Measurements from ENCODE around the gene CADM1.

The CADM1 gene

DNA sequence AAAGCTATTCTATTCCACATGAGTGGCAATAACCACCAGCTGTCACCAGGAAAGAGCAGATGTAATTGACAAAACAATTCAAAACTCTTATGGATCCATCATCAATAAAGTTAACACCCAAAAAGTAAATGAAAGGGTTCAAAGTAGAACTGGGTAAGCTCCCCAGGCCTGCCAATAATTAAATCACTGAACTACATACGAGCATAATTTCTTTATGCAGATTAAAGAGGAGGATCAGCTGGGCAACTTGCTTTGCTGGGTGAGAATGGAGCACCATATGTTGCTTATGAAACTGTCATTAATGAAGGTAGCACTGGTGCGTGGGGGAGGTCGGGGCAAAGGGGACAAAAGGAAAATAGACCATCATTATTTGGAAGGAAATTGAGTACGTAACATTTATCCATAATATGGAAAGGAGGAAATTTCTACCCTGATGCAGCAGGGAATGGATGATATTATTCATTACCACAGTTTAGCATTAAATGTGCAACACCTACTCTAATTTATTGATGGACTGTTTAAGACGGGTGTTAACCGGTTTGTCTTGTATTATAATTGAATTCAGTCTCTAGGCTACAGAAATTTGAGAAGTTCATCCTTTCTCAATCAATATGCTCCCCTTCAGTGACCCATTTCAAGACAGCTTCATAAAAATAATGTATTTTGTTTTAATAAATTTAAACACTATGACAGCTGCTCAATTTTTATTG, 315.9 kb downstream of the CADM1 start:
- intact Hi-C loops (cut with DNase I; ENCODE audit: low total_unique reads): no loop called here
- Histone ChIP-seq H3K27me3 (peaks cover 0 to 8% of the 10 kb centered on the region in 2 donors), H3K4me1 (no peaks in the 10 kb centered on the region), H3K4me3 (no peak overlapping the region), H3K36me3 (no peaks in the 10 kb centered on the region), H3K9me3 (no peaks in the 10 kb centered on the region), H3K27ac (no peak overlapping the region)
- TF ChIP-seq, protein P1, sequence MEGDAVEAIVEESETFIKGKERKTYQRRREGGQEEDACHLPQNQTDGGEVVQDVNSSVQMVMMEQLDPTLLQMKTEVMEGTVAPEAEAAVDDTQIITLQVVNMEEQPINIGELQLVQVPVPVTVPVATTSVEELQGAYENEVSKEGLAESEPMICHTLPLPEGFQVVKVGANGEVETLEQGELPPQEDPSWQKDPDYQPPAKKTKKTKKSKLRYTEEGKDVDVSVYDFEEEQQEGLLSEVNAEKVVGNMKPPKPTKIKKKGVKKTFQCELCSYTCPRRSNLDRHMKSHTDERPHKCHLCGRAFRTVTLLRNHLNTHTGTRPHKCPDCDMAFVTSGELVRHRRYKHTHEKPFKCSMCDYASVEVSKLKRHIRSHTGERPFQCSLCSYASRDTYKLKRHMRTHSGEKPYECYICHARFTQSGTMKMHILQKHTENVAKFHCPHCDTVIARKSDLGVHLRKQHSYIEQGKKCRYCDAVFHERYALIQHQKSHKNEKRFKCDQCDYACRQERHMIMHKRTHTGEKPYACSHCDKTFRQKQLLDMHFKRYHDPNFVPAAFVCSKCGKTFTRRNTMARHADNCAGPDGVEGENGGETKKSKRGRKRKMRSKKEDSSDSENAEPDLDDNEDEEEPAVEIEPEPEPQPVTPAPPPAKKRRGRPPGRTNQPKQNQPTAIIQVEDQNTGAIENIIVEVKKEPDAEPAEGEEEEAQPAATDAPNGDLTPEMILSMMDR (IDR thresholded peaks at IDR 0.05): no peak
- no peak for DNase-seq

- H3K36me3 ChIP-seq: no peaks in the 10 kb centered on the region
- no peak overlapping the region for H3K27ac ChIP-seq
- DNase-seq: no peak
- no peaks in the 10 kb centered on the region for H3K9me3 ChIP-seq
- no peaks in the 10 kb centered on the region for H3K4me1 ChIP-seq
- H3K27me3 ChIP-seq: peaks cover 0 to 8% of the 10 kb centered on the region in 2 donors
- no peak overlapping the region for H3K4me3 ChIP-seq
- TF ChIP-seq, protein P1 (IDR thresholded peaks at IDR 0.05): no peak
- intact Hi-C loops (cut with DNase I; ENCODE audit: low total_unique reads): no loop called here
Observed at GRCh38 chr11:115185931-115186330, 318.3 kb downstream of the CADM1 start.

- H3K9me3 ChIP-seq: no peaks in the 10 kb centered on the region
- H3K4me3 ChIP-seq: no peak overlapping the region
- H3K27me3 ChIP-seq: peaks cover 0 to 8% of the 10 kb centered on the region in 2 donors
- no peak for DNase-seq
- intact Hi-C loops (cut with DNase I; ENCODE audit: low total_unique reads): no loop called here
- TF ChIP-seq, protein P1 (IDR thresholded peaks at IDR 0.05): no peak
- no peaks in the 10 kb centered on the region for H3K4me1 ChIP-seq
- H3K27ac ChIP-seq: no peak overlapping the region
- no peaks in the 10 kb centered on the region for H3K36me3 ChIP-seq
Observed at GRCh38 chr11:115185507-115185906, 318.7 kb downstream of the CADM1 start.

DNA sequence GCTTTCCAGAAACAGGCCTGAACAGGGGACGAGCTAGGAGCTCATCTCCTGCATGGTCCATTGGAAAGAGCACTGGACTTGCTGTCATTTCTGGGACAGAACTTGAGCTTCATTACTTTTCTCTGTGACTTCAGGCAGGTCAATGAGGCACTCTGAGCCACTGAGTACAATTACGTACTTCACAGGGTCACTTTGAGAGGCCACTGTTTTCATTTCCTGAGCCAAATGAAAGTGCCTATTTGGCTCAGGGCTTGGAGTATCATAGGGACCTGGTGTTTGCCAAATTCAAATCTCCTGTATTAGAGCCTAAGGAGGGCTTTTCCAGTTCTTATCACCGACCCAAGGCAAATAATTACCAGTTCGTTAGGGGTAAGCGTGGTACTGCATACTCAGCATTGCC, 319.3 kb downstream of the CADM1 start:
- peaks cover 0 to 8% of the 10 kb centered on the region in 2 donors for H3K27me3 ChIP-seq
- TF ChIP-seq, protein P1 (IDR thresholded peaks at IDR 0.05): no peak
- H3K4me3 ChIP-seq: no peak overlapping the region
- no peaks in the 10 kb centered on the region for H3K36me3 ChIP-seq
- DNase-seq: no peak
- no peaks in the 10 kb centered on the region for H3K9me3 ChIP-seq
- H3K4me1 ChIP-seq: no peaks in the 10 kb centered on the region
- intact Hi-C loops (cut with DNase I; ENCODE audit: low total_unique reads): no loop called here
- no peak overlapping the region for H3K27ac ChIP-seq

DNA sequence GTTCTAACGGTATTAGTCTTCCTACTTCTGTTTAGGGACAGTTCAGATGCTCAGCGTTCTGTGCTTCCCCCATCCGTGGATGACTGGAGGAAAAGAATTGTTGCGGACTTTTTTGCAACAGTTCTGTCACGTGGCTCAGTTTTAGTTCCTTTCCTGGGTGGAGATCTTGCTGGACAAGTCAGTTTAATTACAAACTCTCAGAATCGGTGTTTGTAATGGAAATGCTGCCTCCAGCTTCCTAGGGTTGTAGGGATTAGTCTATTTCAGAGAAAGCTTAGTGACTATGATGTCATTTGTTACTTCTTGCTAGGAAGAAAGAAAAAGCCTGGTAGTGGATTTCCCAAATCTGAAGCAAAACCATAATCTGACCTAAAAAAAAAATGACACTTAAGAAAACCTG, 320.4 kb downstream of the CADM1 start:
- no peaks in the 10 kb centered on the region for H3K9me3 ChIP-seq
- DNase-seq: no peak
- TF ChIP-seq, protein P1 (IDR thresholded peaks at IDR 0.05): no peak
- no peak overlapping the region for H3K27ac ChIP-seq
- no peaks in the 10 kb centered on the region for H3K36me3 ChIP-seq
- no peak overlapping the region for H3K4me3 ChIP-seq
- intact Hi-C loops (cut with DNase I; ENCODE audit: low total_unique reads): no loop called here
- peaks cover 0 to 8% of the 10 kb centered on the region in 2 donors for H3K27me3 ChIP-seq
- H3K4me1 ChIP-seq: no peaks in the 10 kb centered on the region

All from tibial artery (tissue), 4 donors.